ENCODE results near the gene STKLD1. TPM values are rescaled to one million over a fixed set of nuclear protein-coding genes. Genes with fewer than 3 reads are reported as not detected.

Gene STKLD1
- polyA plus RNA-seq, 6 donors from 2014 or later: 0.18 to 0.61 TPM; not detected in 4

GRCh38 chr9:133421615-133422542 is 45.7 kb downstream of the STKLD1 start, which contains the start of gene ADAMTS13:
ADAMTS13 (plus strand) TSS chr9:133422367; CDS start chr9:133422444, 77 bp downstream.
- DNase-seq (no peak), ATAC-seq (ENCODE audit: low read depth in 2 of 2) (no peak)
- Mint-ChIP-seq H3K27ac (peak within 1 kb of the TSS; percentile 2 to 99 (median 94)), H3K9me3 (peaks cover 0 to 6% (median 4%) of the 10 kb centered on the region in 7 donors), H3K36me3 (no peaks in the 10 kb centered on the region), H3K4me3 (peak within 1 kb of the TSS in 3 of 8 donors; percentile 22 to 76 (median 52)), H3K4me1 (peaks cover 38 to 45% (median 41%) of the 10 kb centered on the region in 3 donors), H3K27me3 (peaks cover 0 to 29% (median 8%) of the 10 kb centered on the region in 3 donors)

GRCh38 chr9:133423216-133423615 is 47.0 kb downstream of the STKLD1 start:
- DNase-seq (no peak), ATAC-seq (ENCODE audit: low read depth in 2 of 2) (no peak)
- Mint-ChIP-seq H3K9me3 (peaks cover 0 to 6% (median 4%) of the 10 kb centered on the region in 7 donors), H3K27ac (peak overlapping the region in 2 of 6 donors; percentile 86 to 99), H3K36me3 (no peaks in the 10 kb centered on the region), H3K4me1 (peaks cover 31 to 42% (median 31%) of the 10 kb centered on the region in 3 donors), H3K4me3 (no peak overlapping the region), H3K27me3 (peaks cover 0 to 42% (median 17%) of the 10 kb centered on the region in 3 donors)

- Mint-ChIP-seq H3K9me3 (peaks cover 0 to 4% (median 3%) of the 10 kb centered on the region in 7 donors), H3K4me1 (peaks cover 21 to 33% (median 22%) of the 10 kb centered on the region in 3 donors), H3K27ac (no peak overlapping the region), H3K36me3 (no peaks in the 10 kb centered on the region), H3K4me3 (no peak overlapping the region), H3K27me3 (peaks cover 0 to 42% (median 17%) of the 10 kb centered on the region in 3 donors)
- no peak for DNase-seq
- no peak for ATAC-seq (ENCODE audit: low read depth in 2 of 2)
Observed at GRCh38 chr9:133424187-133424586, 48.0 kb downstream of the STKLD1 start.

GRCh38 chr9:133425049-133425632 is 49.0 kb downstream of the STKLD1 start:
- peaks cover 16 to 32% (median 24%) of the 10 kb centered on the region in 3 donors for H3K4me1 Mint-ChIP-seq
- H3K36me3 Mint-ChIP-seq: no peaks in the 10 kb centered on the region
- H3K4me3 Mint-ChIP-seq: no peak overlapping the region
- ATAC-seq (ENCODE audit: low read depth in 2 of 2) (no peak), DNase-seq (no peak)
- no peak overlapping the region for H3K27ac Mint-ChIP-seq
- H3K27me3 Mint-ChIP-seq: peaks cover 0 to 42% (median 17%) of the 10 kb centered on the region in 3 donors
- H3K9me3 Mint-ChIP-seq: no peaks in the 10 kb centered on the region

- Mint-ChIP-seq H3K4me1 (peaks cover 10 to 26% (median 17%) of the 10 kb centered on the region in 3 donors), H3K9me3 (no peaks in the 10 kb centered on the region), H3K4me3 (peak overlapping the region in 1 of 8 donors; percentile 15), H3K36me3 (no peaks in the 10 kb centered on the region), H3K27me3 (peaks cover 0 to 42% (median 17%) of the 10 kb centered on the region in 3 donors), H3K27ac (no peak overlapping the region)
- no peak for ATAC-seq (ENCODE audit: low read depth in 2 of 2)
- no peak for DNase-seq
Observed at GRCh38 chr9:133426011-133426410, 49.8 kb downstream of the STKLD1 start.

GRCh38 chr9:133427658-133428348 is 51.6 kb downstream of the STKLD1 start:
- H3K27ac Mint-ChIP-seq: peak overlapping the region in 1 of 6 donors; percentile 33
- no peak for DNase-seq
- H3K9me3 Mint-ChIP-seq: no peaks in the 10 kb centered on the region
- ATAC-seq (ENCODE audit: low read depth in 2 of 2): no peak
- H3K36me3 Mint-ChIP-seq: no peaks in the 10 kb centered on the region
- peaks cover 0 to 42% (median 17%) of the 10 kb centered on the region in 3 donors for H3K27me3 Mint-ChIP-seq
- H3K4me1 Mint-ChIP-seq: peaks cover 5 to 18% (median 7%) of the 10 kb centered on the region in 3 donors
- H3K4me3 Mint-ChIP-seq: peak overlapping the region; percentile 64 to 82 (median 76)

- peaks cover 0 to 42% (median 17%) of the 10 kb centered on the region in 3 donors for H3K27me3 Mint-ChIP-seq
- no peaks in the 10 kb centered on the region for H3K36me3 Mint-ChIP-seq
- H3K27ac Mint-ChIP-seq: no peak overlapping the region
- peak overlapping the region in 5 of 8 donors; percentile 42 to 87 (median 72) for H3K4me3 Mint-ChIP-seq
- DNase-seq: no peak
- peak; percentile 40 to 53 for ATAC-seq (ENCODE audit: low read depth in 2 of 2)
- H3K9me3 Mint-ChIP-seq: no peaks in the 10 kb centered on the region
- H3K4me1 Mint-ChIP-seq: peaks cover 5 to 17% (median 9%) of the 10 kb centered on the region in 3 donors
Observed at GRCh38 chr9:133428617-133429101, 52.5 kb downstream of the STKLD1 start.

- peaks cover 5 to 17% (median 9%) of the 10 kb centered on the region in 3 donors for H3K4me1 Mint-ChIP-seq
- no peaks in the 10 kb centered on the region for H3K9me3 Mint-ChIP-seq
- ATAC-seq (ENCODE audit: low read depth in 2 of 2): no peak
- H3K36me3 Mint-ChIP-seq: no peaks in the 10 kb centered on the region
- H3K27ac Mint-ChIP-seq: no peak overlapping the region
- H3K27me3 Mint-ChIP-seq: peaks cover 0 to 40% (median 17%) of the 10 kb centered on the region in 3 donors
- peak overlapping the region in 7 of 8 donors; percentile 32 to 87 (median 76) for H3K4me3 Mint-ChIP-seq
- DNase-seq: no peak
Observed at GRCh38 chr9:133429214-133429613, 53.0 kb downstream of the STKLD1 start.

GRCh38 chr9:133429641-133430161 is 53.5 kb downstream of the STKLD1 start:
- H3K4me1 Mint-ChIP-seq: peaks cover 5 to 17% (median 9%) of the 10 kb centered on the region in 3 donors
- peak overlapping the region; percentile 32 to 87 (median 71) for H3K4me3 Mint-ChIP-seq
- ATAC-seq (ENCODE audit: low read depth in 2 of 2) (peak; percentile 70 to 77), DNase-seq (no peak)
- no peaks in the 10 kb centered on the region for H3K9me3 Mint-ChIP-seq
- H3K36me3 Mint-ChIP-seq: no peaks in the 10 kb centered on the region
- H3K27ac Mint-ChIP-seq: peak overlapping the region in 1 of 6 donors; percentile 38
- peaks cover 0 to 36% (median 12%) of the 10 kb centered on the region in 3 donors for H3K27me3 Mint-ChIP-seq

- peaks cover 0 to 30% (median 8%) of the 10 kb centered on the region in 3 donors for H3K27me3 Mint-ChIP-seq
- peak overlapping the region in 6 of 8 donors; percentile 29 to 87 (median 62) for H3K4me3 Mint-ChIP-seq
- H3K9me3 Mint-ChIP-seq: no peaks in the 10 kb centered on the region
- no peak for DNase-seq
- ATAC-seq (ENCODE audit: low read depth in 2 of 2): peak; percentile 29 to 32
- peaks cover 5 to 17% (median 9%) of the 10 kb centered on the region in 3 donors for H3K4me1 Mint-ChIP-seq
- no peaks in the 10 kb centered on the region for H3K36me3 Mint-ChIP-seq
- H3K27ac Mint-ChIP-seq: peak overlapping the region in 1 of 6 donors; percentile 84
Observed at GRCh38 chr9:133430244-133430643, 54.1 kb downstream of the STKLD1 start.

- Mint-ChIP-seq H3K36me3 (no peaks in the 10 kb centered on the region), H3K4me3 (peak overlapping the region in 1 of 8 donors; percentile 15), H3K4me1 (peaks cover 9 to 13% (median 10%) of the 10 kb centered on the region in 3 donors), H3K27me3 (no peaks in the 10 kb centered on the region), H3K9me3 (no peaks in the 10 kb centered on the region), H3K27ac (no peak overlapping the region)
- ATAC-seq (ENCODE audit: low read depth in 2 of 2): no peak
- no peak for DNase-seq
Observed at GRCh38 chr9:133433351-133433843, 57.2 kb downstream of the STKLD1 start.

- Mint-ChIP-seq H3K9me3 (no peaks in the 10 kb centered on the region), H3K36me3 (no peaks in the 10 kb centered on the region), H3K4me3 (peak overlapping the region in 1 of 8 donors; percentile 22), H3K27ac (no peak overlapping the region), H3K27me3 (no peaks in the 10 kb centered on the region), H3K4me1 (peaks cover 25 to 32% (median 25%) of the 10 kb centered on the region in 3 donors)
- ATAC-seq (ENCODE audit: low read depth in 2 of 2) (no peak), DNase-seq (no peak)
Observed at GRCh38 chr9:133436681-133437080, 60.5 kb downstream of the STKLD1 start.

Data from naive B cell (primary cell).